Ovary (tissue), 3 donors: ENCODE measurements around the gene SESN3.

ENCODE experiments used
- CTCF ChIP-seq, 3 donors: fragments of 450-650 bp in 2 of 3; fragments of 200-600 bp in 1 of 3; IDR thresholded peaks; one replicate each; pipeline versions ENCODE4 v1.5.1 to v1.8.0; 2016 to 2022; ENCODE audit warnings: antibody characterized with exemption in 3 of 3, mild to moderate bottlenecking in 1 of 3
- EP300 ChIP-seq: sonication (generic); formaldehyde crosslinking; IDR thresholded peaks from one replicate; pipeline ENCODE4 v1.6.1; 2017; ENCODE audit warnings: antibody characterized with exemption
- POLR2A ChIP-seq: fragments of 450-650 bp; IDR thresholded peaks from one replicate; pipeline ENCODE4 v1.6.1; 2017; ENCODE audit warnings: antibody characterized with exemption, mild to moderate bottlenecking, moderate library complexity
- donor health status: DM: no; HTN: no; CAD: no.

- TF ChIP-seq CTCF (IDR thresholded peaks at IDR 0.05) (no peak), POLR2A (no peak), EP300 (no peak)
Measured at GRCh38 chr11:95193541-95193940, 37.5 kb downstream of the SESN3 start.
